ENCODE data around the gene UNC5C. TPM values are rescaled to one million over a fixed set of nuclear protein-coding genes. Genes with fewer than 3 reads are reported as not detected.

UNC5C gene
- polyA plus RNA-seq, 1 of the 3 experiments (the other 2 are of a cell fraction): 3.3 TPM

- Histone ChIP-seq H3F3A (replicated peaks; ENCODE audit: insufficient read depth) (no peaks in the 10 kb centered on the region), H3K27ac (ENCODE audit: low read depth in 2 of 2, low read length in 1 of 2) (no peak overlapping the region), H3K4me2 (no peak overlapping the region), H3K4me3 (ENCODE audit: low read depth in 2 of 2, low read length in 1 of 2) (no peak overlapping the region), H2AFZ (ENCODE audit: low read depth) (no peak overlapping the region), H4K20me1 (ENCODE audit: insufficient read depth) (no peaks in the 10 kb centered on the region), H3K9me3 (no peaks in the 10 kb centered on the region), H3K4me1 (ENCODE audit: control insufficient read depth in 1 of 2, insufficient read depth in 2 of 2, low read depth in 1 of 2, low read length in 1 of 2) (peaks cover 0 to 10% of the 10 kb centered on the region in 2 experiments; a peak in 2 of 4 replicates), H3K79me2 (ENCODE audit: insufficient read depth) (no peaks in the 10 kb centered on the region), H3K27me3 (ENCODE audit: insufficient read depth) (no peaks in the 10 kb centered on the region), H3K9me2 (no peaks in the 10 kb centered on the region), H3K36me3 (replicated peaks in 1 of 2; ENCODE audit: control insufficient read depth in 1 of 2, insufficient read depth in 2 of 2, low read length in 1 of 2) (peaks cover 4 to 71% of the 10 kb centered on the region in 2 experiments), H3K9ac (no peak overlapping the region)
- ChIA-PET CTCF (no interaction called here), POLR2A (no interaction called here)
- TF ChIP-seq ELF1 (IDR thresholded peaks at IDR 0.05): no peak
- TF ChIP-seq TEAD4 (IDR thresholded peaks at IDR 0.05; ENCODE audit: borderline replicate concordance, insufficient read depth): no peak
- no peak for TF ChIP-seq PBX3 (IDR thresholded peaks at IDR 0.05)
- TF ChIP-seq FOSL2 (IDR thresholded peaks at IDR 0.05; ENCODE audit: borderline replicate concordance, low read depth): 0 out of 2 replicates have a peak, but pooled peaks have one; percentile 26
- TF ChIP-seq NFIC (IDR thresholded peaks at IDR 0.05; ENCODE audit: borderline replicate concordance): peak; percentile 7; the same call in 1 of the 2 replicates
- TF ChIP-seq, protein P1, sequence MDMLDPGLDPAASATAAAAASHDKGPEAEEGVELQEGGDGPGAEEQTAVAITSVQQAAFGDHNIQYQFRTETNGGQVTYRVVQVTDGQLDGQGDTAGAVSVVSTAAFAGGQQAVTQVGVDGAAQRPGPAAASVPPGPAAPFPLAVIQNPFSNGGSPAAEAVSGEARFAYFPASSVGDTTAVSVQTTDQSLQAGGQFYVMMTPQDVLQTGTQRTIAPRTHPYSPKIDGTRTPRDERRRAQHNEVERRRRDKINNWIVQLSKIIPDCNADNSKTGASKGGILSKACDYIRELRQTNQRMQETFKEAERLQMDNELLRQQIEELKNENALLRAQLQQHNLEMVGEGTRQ (IDR thresholded peaks at IDR 0.05; ENCODE audit: borderline replicate concordance, low read depth, low read length): no peak
- no peak for TF ChIP-seq RXRA (IDR thresholded peaks at IDR 0.05; ENCODE audit: borderline replicate concordance, low read depth)
- TF ChIP-seq MXI1 (IDR thresholded peaks at IDR 0.05; ENCODE audit: low read depth, low read length): no peak
- DNase-seq: no peak
- WGBS (ENCODE audit: low lambda C conversion rate): 67% methylated on average over 5 of the region's 5 CpGs
These were observed 329.7 kb downstream of the UNC5C start for GRCh38 chr4:95219109-95219508.

DNA sequence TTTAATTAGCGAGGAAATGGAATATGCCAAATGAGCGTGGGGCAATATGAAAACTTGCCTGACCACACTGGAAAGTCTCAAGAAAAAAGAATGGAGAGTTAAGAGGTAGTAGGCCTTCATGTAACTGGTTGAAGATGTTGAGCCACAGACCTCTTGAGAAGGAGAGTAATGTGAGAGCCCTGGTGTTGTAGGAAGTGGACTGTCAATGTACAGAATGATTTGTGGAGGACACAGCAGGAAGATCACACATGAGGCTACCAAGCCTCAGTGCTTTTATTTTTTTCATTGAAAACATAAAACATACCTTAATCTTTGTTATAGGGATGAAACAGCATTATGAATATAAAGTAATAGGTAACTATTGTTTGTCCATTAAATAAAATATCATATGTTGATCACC is 331.6 kb downstream of the UNC5C start:
- H3K9ac ChIP-seq: no peak overlapping the region
- DNase-seq: no peak
- no peaks in the 10 kb centered on the region for H3K9me3 ChIP-seq
- POLR2A ChIA-PET: no interaction called here
- H3K27me3 ChIP-seq (ENCODE audit: insufficient read depth): no peaks in the 10 kb centered on the region
- H3K79me2 ChIP-seq (ENCODE audit: insufficient read depth): no peaks in the 10 kb centered on the region
- H3K4me2 ChIP-seq: no peak overlapping the region
- peaks cover 0 to 18% of the 10 kb centered on the region in 2 experiments; a peak in 2 of 4 replicates for H3K4me1 ChIP-seq (ENCODE audit: control insufficient read depth in 1 of 2, insufficient read depth in 2 of 2, low read depth in 1 of 2, low read length in 1 of 2)
- no peaks in the 10 kb centered on the region for H3K9me2 ChIP-seq
- H3K36me3 ChIP-seq (replicated peaks in 1 of 2; ENCODE audit: control insufficient read depth in 1 of 2, insufficient read depth in 2 of 2, low read length in 1 of 2): peaks cover 4 to 86% of the 10 kb centered on the region in 2 experiments
- 91% methylated on average over 2 of the region's 2 CpGs for WGBS (ENCODE audit: low lambda C conversion rate)
- H2AFZ ChIP-seq (ENCODE audit: low read depth): no peak overlapping the region
- no peak overlapping the region for H3K4me3 ChIP-seq (ENCODE audit: low read depth in 2 of 2, low read length in 1 of 2)
- no peak overlapping the region; a peak in 1 of 4 replicates for H3K27ac ChIP-seq (ENCODE audit: low read depth in 2 of 2, low read length in 1 of 2)
- H4K20me1 ChIP-seq (ENCODE audit: insufficient read depth): no peaks in the 10 kb centered on the region
- CTCF ChIA-PET: interaction anchor here (0.8 kb wide), 1 partner anchor 12 kb away, joined by 3 read pairs; no protein-coding TSS in a partner anchor
- H3F3A ChIP-seq (replicated peaks; ENCODE audit: insufficient read depth): no peaks in the 10 kb centered on the region
- TF ChIP-seq ZBTB33 (IDR thresholded peaks at IDR 0.05; ENCODE audit: borderline replicate concordance, low read depth) (no peak), SMC3 (IDR thresholded peaks at IDR 0.05; ENCODE audit: low read depth, low read length) (no peak), POLR2AphosphoS5 (IDR thresholded peaks at IDR 0.05; ENCODE audit: low read depth, low read length) (no peak), MEF2A (IDR thresholded peaks at IDR 0.05; ENCODE audit: borderline replicate concordance, low read depth) (no peak), RCOR1 (IDR thresholded peaks at IDR 0.05; ENCODE audit: low read length) (no peak), YY1 (IDR thresholded peaks at IDR 0.05; ENCODE audit: low read depth) (no peak), USF1 (IDR thresholded peaks at IDR 0.05; ENCODE audit: borderline replicate concordance, low read depth) (no peak), FOXM1 (IDR thresholded peaks at IDR 0.05; ENCODE audit: low read depth) (no peak), TAF1 (IDR thresholded peaks at IDR 0.05; ENCODE audit: borderline replicate concordance, low read depth, low read length) (no peak), SIN3A (IDR thresholded peaks at IDR 0.05; ENCODE audit: borderline replicate concordance, low read depth, low read length) (no peak), RAD21 (IDR thresholded peaks at IDR 0.05; ENCODE audit: low read length) (no peak)
- TF ChIP-seq, protein P2, sequence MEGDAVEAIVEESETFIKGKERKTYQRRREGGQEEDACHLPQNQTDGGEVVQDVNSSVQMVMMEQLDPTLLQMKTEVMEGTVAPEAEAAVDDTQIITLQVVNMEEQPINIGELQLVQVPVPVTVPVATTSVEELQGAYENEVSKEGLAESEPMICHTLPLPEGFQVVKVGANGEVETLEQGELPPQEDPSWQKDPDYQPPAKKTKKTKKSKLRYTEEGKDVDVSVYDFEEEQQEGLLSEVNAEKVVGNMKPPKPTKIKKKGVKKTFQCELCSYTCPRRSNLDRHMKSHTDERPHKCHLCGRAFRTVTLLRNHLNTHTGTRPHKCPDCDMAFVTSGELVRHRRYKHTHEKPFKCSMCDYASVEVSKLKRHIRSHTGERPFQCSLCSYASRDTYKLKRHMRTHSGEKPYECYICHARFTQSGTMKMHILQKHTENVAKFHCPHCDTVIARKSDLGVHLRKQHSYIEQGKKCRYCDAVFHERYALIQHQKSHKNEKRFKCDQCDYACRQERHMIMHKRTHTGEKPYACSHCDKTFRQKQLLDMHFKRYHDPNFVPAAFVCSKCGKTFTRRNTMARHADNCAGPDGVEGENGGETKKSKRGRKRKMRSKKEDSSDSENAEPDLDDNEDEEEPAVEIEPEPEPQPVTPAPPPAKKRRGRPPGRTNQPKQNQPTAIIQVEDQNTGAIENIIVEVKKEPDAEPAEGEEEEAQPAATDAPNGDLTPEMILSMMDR (IDR thresholded peaks at IDR 0.05): no peak
- TF ChIP-seq, protein P1 (IDR thresholded peaks at IDR 0.05; ENCODE audit: borderline replicate concordance, low read depth, low read length): no peak
